MM.1S (cell line): ENCODE results near the gene CCDC85C.

Source experiments
- DNase-seq: peaks from one replicate; pipeline ENCODE4 v3.0.0-alpha.2; 2015
- H2AFZ ChIP-seq: fragments of 300-600 bp; sonication (generic); 2 replicates; pipeline ENCODE4 v1.6.0; 2016; ENCODE audit warnings: antibody characterized with exemption, low read length
- H3F3A ChIP-seq: fragments of 300-600 bp; sonication (generic); 2 replicates; pipeline ENCODE4 v1.6.1; 2016; ENCODE audit warnings: mild to moderate bottlenecking, antibody characterized with exemption, low read length, moderate library complexity, mixed read lengths; ENCODE audit not compliant: insufficient read depth
- H3K27ac ChIP-seq: fragments of 300-600 bp; sonication (generic); 2 replicates; pipeline ENCODE4 v1.5.1; 2016; ENCODE audit warnings: mild to moderate bottlenecking, low read length
- H3K27me3 ChIP-seq: fragments of 300-600 bp; sonication (generic); replicated peaks from 2 replicates; pipeline ENCODE4 v1.6.0; 2016; ENCODE audit warnings: low read length; ENCODE audit not compliant: insufficient read depth
- H3K36me3 ChIP-seq: fragments of 300-600 bp; sonication (generic); replicated peaks from 2 replicates; pipeline ENCODE4 v1.6.1; 2016; ENCODE audit warnings: mild to moderate bottlenecking, low read length, mixed read lengths; ENCODE audit not compliant: insufficient read depth
- H3K4me1 ChIP-seq: fragments of 300-600 bp; sonication (generic); 2 replicates; pipeline ENCODE4 v1.6.1; 2016; ENCODE audit warnings: low read length, mixed read lengths
- H3K4me2 ChIP-seq: fragments of 300-600 bp; sonication (generic); 2 replicates; pipeline ENCODE4 v1.6.0; 2016; ENCODE audit warnings: low read depth, low read length
- H3K4me3 ChIP-seq: fragments of 300-600 bp; sonication (generic); 2 replicates; pipeline ENCODE4 v1.5.1; 2016; ENCODE audit warnings: low read length, mixed read lengths
- H3K79me2 ChIP-seq: fragments of 300-600 bp; sonication (generic); 2 replicates; pipeline ENCODE4 v1.6.1; 2016; ENCODE audit warnings: mixed run types, low read length, mixed read lengths
- H3K9ac ChIP-seq: fragments of 300-600 bp; sonication (generic); 2 replicates; pipeline ENCODE4 v1.6.1; 2016; ENCODE audit warnings: low read length, mixed read lengths
- H3K9me2 ChIP-seq: fragments of 300-600 bp; sonication (generic); replicated peaks from 2 replicates; pipeline ENCODE4 v1.6.1; 2016; ENCODE audit warnings: mild to moderate bottlenecking, low read length, mixed read lengths; ENCODE audit not compliant: insufficient read depth
- H3K9me3 ChIP-seq: fragments of 300-600 bp; sonication (generic); replicated peaks from 2 replicates; pipeline ENCODE4 v1.6.1; 2016; ENCODE audit warnings: mild to moderate bottlenecking, low read length, mixed read lengths; ENCODE audit not compliant: insufficient read depth
- H4K20me1 ChIP-seq: fragments of 300-600 bp; sonication (generic); 2 replicates; pipeline ENCODE4 v1.6.1; 2016; ENCODE audit warnings: mild to moderate bottlenecking, low read length, moderate library complexity, mixed read lengths; ENCODE audit not compliant: insufficient read depth
- EZH2 ChIP-seq: fragments of 300-600 bp; sonication (generic); optimal IDR thresholded peaks from 2 replicates; pipeline ENCODE3; 2017; ENCODE audit warnings: low read depth, mild to moderate bottlenecking, antibody characterized with exemption, low read length, mixed read lengths
- EZH2phosphoT487 ChIP-seq: fragments of 300-600 bp; sonication (generic); IDR thresholded peaks from 2 replicates; pipeline ENCODE4 v1.6.1; 2018; ENCODE audit warnings: antibody characterized with exemption, low read length
- TF ChIP-seq, protein P1 (sequence below): fragments of 300-600 bp; sonication (generic); IDR thresholded peaks from 2 replicates; pipeline ENCODE4 v1.5.1; 2016; ENCODE audit warnings: antibody characterized with exemption, low read length, mixed read lengths

The CCDC85C gene

DNA sequence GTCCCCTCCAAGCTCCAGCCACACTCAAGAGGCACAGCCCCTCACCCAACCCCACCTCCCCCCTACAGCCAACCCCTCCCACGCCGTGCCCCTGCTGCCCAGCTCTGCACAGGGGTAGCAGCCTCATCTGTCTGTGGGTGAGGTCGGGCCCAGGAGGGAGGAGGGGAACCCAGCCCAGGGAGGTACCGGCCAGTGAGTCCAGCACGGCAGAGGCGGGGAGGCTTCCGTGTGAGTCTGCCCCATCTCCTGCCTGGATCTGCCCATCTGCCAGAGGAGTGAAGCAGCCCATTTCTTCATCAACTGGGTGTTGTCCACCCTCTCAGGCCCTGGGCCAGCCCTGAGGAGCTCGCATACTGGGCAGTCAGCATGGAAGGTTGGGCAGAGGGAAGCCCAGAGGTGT lies 68.6 kb downstream of the CCDC85C start:
- no peak for TF ChIP-seq EZH2phosphoT487
- TF ChIP-seq EZH2, result no peak
- TF ChIP-seq, protein P1, sequence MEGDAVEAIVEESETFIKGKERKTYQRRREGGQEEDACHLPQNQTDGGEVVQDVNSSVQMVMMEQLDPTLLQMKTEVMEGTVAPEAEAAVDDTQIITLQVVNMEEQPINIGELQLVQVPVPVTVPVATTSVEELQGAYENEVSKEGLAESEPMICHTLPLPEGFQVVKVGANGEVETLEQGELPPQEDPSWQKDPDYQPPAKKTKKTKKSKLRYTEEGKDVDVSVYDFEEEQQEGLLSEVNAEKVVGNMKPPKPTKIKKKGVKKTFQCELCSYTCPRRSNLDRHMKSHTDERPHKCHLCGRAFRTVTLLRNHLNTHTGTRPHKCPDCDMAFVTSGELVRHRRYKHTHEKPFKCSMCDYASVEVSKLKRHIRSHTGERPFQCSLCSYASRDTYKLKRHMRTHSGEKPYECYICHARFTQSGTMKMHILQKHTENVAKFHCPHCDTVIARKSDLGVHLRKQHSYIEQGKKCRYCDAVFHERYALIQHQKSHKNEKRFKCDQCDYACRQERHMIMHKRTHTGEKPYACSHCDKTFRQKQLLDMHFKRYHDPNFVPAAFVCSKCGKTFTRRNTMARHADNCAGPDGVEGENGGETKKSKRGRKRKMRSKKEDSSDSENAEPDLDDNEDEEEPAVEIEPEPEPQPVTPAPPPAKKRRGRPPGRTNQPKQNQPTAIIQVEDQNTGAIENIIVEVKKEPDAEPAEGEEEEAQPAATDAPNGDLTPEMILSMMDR, result no peak
- H4K20me1 ChIP-seq, result no peaks in the 10 kb centered on the region
- no peaks in the 10 kb centered on the region for H3K36me3 ChIP-seq
- H3K4me3 ChIP-seq, result no peak overlapping the region
- H3K4me1 ChIP-seq, result no peaks in the 10 kb centered on the region
- H3K27me3 ChIP-seq, result no peaks in the 10 kb centered on the region
- H3K9ac ChIP-seq, result no peak overlapping the region
- no peak overlapping the region for H3K27ac ChIP-seq
- H3F3A ChIP-seq, result no peaks in the 10 kb centered on the region
- no peak overlapping the region for H2AFZ ChIP-seq
- no peaks in the 10 kb centered on the region for H3K9me3 ChIP-seq
- no peaks in the 10 kb centered on the region for H3K79me2 ChIP-seq
- DNase-seq, result no peak
- no peak overlapping the region for H3K4me2 ChIP-seq
- no peaks in the 10 kb centered on the region for H3K9me2 ChIP-seq

DNA sequence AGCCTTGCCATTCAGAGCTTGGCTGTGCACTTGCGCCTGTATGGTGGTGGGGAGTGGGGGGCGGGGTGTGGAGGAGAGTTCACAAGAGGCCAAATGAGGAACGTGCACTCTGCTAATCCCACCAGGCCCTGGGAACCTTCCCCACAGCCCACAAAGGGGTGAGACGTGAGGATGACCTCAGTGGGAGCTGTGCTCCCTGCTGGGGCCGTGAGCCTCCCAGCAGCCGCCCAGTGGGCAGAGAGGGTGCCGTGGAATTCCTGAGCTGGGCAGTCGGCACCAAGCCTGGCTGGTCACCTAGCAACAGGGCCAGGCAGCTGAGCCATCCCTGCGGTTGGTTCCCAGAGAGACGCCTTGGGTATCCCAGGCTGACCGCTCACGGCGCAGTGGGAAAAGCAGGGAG lies 69.1 kb downstream of the CCDC85C start:
- H3K27ac ChIP-seq, result no peak overlapping the region
- DNase-seq, result no peak

DNA sequence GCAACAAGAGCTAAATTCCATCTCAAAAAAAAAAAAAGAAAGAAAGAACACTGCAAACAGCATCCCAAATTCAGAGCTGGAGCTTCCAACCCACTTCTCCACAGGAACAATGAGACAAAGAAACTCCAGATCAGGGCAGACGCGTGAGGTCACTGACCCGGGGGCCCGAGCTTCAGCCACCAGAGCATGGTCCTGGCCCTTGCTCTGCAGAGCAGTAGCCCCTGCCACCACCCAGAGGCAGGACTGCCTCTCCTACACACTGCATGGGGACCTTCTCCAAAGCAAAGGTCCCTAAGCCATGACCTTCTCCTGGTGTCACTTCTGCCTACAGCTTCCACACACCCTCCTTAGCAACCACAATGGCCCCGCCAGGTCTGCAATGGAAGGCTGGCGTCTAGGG lies 69.7 kb downstream of the CCDC85C start:
- Histone ChIP-seq H4K20me1 (no peaks in the 10 kb centered on the region), H3K9ac (no peak overlapping the region), H3F3A (no peaks in the 10 kb centered on the region), H3K27me3 (no peaks in the 10 kb centered on the region), H3K4me3 (no peak overlapping the region), H3K9me2 (no peaks in the 10 kb centered on the region), H3K79me2 (no peaks in the 10 kb centered on the region), H3K27ac (no peak overlapping the region), H3K9me3 (no peaks in the 10 kb centered on the region), H3K4me2 (no peak overlapping the region), H3K4me1 (no peaks in the 10 kb centered on the region), H3K36me3 (no peaks in the 10 kb centered on the region), H2AFZ (no peak overlapping the region)
- DNase-seq, result no peak
- TF ChIP-seq, protein P1, result no peak
- no peak for TF ChIP-seq EZH2
- TF ChIP-seq EZH2phosphoT487, result no peak

More for the DNA sequence above, 69.1 kb downstream of the CCDC85C start:
- H3K9ac ChIP-seq, result no peak overlapping the region
- H4K20me1 ChIP-seq, result no peaks in the 10 kb centered on the region
- no peaks in the 10 kb centered on the region for H3K27me3 ChIP-seq
- H3K4me3 ChIP-seq, result no peak overlapping the region
- no peak overlapping the region for H2AFZ ChIP-seq
- H3K9me2 ChIP-seq, result no peaks in the 10 kb centered on the region
- no peaks in the 10 kb centered on the region for H3K79me2 ChIP-seq
- no peaks in the 10 kb centered on the region for H3F3A ChIP-seq
- no peaks in the 10 kb centered on the region for H3K36me3 ChIP-seq
- H3K4me2 ChIP-seq, result no peak overlapping the region
- H3K9me3 ChIP-seq, result no peaks in the 10 kb centered on the region
- no peaks in the 10 kb centered on the region for H3K4me1 ChIP-seq
- TF ChIP-seq EZH2 (no peak), EZH2phosphoT487 (no peak)
- TF ChIP-seq, protein P1, result no peak
